HG03521 (cell line): ENCODE results near the gene GDPD5.
"Not testable (repeated sequence)": the region's sequence is repeated elsewhere in the genome, so short reads cannot be mapped to it uniquely, and the experiment has no call there.

Experiments
- ATAC-seq: cut with Tn5 transposase; IDR thresholded peaks from one replicate; pipeline ENCODE4 v1.9.1; 2021; ENCODE audit warnings: mild to moderate bottlenecking, moderate library complexity; ENCODE audit not compliant: unreplicated experiment

Gene GDPD5

DNA sequence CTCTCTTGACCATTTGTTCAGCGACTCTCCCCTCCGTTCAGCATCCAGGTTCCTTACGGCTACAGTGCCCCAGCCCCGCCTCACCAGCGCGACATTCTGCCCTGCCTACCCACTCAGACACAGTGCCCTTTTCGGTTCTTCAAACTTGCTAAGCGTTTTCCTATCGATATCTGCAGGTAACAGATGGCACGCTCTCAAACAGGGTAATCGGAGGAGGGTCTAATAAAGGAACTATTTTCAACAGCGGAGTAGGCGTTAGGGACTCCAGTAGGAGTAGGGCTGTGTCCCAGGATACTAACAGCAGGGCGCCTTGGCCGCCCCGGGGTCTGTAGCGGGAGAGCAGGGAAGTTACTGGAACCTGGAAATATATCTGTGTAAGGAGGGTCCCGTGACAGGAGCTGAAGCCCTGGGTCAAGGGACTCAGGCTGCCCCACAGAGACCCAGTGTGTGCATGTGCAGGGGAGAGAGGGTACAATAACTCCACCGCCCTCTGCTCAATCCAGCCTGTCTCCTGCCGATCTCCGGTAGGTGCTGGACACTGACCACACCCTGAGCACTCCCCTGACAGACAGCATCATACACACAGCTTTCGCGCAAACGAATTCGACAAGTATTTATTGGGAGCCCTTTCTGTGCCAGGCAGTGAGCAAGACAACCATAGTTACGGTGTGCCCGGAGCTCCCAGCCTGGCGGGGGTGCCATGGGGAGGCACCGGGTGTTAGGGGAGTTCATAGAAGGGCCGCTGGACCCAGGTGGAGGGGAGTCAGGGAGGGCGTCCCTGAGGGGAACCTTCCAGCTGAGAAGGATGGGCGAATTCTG is 94.8 kb downstream of the GDPD5 start:
- no peak for ATAC-seq

DNA sequence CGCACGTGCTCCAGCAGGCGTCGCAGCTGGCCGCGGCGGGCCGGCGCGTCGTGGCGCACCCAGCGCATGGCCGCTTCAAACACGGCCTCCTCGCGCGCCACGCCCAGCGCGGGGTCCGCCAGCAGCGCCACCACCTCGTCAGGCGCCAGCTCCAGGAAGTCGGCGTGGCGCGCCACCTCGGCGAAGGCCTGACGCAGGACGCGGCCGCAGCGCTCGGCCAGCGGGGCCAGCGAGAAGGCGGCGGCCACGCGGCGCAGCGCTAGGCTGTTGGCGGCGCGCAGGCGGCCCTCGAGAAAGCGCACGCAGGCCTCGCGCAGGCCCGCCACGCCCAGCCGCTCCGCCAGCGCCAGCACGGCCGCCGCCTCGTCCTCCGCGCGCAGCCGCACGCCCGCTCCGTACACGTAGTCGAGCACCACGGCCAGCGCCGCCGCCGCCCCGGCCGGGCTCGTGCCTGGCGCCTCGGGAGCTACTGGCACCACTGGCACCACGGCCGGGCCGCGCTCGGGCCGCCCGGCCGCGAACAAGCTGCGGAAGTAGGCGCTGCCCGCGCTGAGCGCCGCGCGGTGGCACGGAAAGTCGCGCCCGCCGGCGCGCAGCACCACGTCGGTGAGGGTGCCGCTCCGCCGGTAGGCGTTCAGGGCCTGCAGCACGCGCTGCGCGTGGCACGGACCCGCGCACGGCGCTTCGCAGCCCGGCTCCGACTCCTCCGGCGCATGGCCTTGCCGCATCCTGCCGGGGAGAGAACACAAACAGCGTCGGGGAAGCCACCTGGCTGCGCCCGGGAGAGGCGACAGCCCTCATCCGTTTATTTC is 95.6 kb downstream of the GDPD5 start:
- no peak for ATAC-seq

DNA sequence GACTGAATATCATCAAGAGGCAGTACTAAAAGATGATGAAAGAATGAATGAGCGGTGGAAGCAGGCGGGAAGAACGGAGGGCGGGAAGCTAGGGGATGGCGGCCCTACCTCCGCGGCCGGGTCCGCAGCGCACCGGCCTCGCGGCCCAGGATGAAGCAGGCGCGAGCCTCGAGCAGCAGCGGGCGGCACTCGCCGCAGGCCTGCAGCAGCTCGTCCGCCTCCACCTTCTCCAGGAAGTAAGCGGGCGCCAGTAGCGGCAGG is 96.2 kb downstream of the GDPD5 start:
- ATAC-seq, result no peak

DNA sequence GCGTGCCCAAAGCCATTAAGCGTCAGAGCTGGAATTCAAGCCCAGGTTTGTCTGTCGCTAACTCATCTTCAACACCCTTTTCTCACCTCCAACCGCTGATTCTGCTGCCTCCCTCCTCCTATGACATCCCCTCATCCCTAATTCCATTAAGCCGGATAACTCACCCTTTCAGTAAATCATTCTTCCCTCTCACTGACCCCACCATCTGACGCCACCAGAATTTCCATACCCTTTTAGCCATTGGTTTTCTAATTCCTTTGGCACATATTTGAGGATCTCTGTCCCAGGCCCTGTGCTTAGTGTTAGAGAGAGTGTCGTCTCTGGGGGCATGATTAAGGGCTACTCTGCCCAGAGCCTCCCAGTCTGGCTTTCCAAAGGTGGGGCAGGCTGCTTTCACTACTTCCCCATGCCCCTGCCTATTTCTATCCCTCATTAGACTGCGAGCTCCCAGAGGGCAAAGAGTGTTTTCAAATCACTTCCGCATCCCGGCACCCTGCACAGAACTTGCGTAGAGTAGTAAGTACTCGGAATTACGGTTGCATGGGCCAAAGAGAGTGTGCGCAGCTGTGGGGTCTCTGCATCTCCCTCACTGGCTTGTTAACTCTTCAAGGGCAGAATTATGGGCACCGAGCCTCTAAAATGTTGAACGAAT is 96.6 kb downstream of the GDPD5 start:
- no peak for ATAC-seq

DNA sequence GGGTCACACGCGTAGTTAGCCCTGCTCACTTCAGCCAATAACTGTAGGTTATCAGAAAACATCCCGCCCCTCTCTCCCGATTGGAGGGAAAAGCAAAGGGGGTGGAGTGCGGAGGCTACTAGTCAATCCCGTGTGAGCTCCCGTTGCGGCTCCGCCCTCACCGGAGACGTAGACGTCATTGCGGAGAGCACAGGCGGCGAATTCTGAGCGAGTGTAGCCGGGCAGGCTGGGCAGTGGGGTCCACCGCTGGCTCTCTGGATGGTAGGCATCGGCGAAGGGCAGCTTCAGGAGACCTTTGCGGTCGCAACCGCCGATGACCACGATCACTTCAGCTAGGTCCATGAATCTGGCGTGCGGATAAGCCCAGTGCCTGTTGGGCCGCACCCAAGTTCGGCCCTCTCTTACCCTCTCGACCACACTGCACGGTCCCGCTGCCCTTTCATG is 97.4 kb downstream of the GDPD5 start:
- ATAC-seq, result peak; percentile 83

DNA sequence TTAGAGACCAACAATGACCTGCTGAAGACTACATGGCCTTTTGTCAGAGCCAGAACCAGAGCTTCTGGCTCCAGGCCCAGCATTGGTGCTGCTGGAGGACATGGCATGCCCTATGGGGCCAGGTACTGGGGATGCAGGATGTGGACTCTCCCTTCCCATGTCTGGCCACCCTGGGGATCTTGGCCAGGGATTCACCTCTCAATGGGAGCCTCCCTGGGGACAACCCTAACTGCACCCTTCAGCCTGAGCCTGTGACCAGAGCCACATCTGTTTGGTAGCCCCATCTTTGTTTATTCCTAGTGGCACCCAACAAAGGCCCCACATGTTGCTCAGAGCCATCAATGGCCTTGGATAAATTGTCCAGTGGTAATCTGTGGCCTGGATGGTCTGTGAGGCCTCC is 98.6 kb downstream of the GDPD5 start:
- ATAC-seq, result no peak

DNA sequence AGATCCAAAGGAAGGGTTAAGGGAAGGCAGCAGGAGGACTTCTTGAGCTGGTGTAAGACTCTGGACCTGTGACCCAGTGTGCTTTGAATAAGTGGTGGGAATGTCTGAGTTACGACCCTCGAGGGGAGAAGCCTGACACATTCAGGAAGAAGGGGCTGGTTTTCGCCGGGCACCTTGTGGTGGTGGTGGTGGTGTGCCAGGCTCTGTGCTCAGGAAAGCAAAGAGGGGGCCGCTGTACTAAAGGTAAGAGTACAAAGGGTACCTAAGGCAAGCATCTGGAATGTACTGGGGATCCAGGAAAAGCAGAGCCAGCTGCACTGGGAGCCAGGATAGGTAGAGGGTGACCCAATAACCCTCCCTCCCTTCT is 99.0 kb downstream of the GDPD5 start:
- ATAC-seq, result no peak

DNA sequence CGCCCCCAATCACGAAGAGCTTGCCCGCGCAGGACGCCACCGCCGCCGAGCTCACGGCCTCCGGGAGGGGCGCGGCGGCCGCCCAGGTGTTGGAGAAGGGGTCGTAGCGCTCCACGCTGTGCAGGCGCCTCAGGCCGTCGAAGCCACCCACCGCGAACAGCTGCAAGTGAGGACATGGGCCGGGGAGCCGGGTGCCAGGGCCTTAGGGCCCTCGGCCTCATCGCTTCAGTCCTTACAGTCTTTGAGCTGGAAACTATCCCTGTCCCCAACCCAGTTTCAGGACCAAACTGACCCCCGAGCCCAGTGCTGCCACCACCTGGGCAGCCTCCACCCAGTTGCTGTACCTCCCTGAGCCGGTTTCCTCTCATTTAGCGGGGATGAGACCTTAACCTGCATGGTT is 100.3 kb downstream of the GDPD5 start:
- no peak for ATAC-seq

DNA sequence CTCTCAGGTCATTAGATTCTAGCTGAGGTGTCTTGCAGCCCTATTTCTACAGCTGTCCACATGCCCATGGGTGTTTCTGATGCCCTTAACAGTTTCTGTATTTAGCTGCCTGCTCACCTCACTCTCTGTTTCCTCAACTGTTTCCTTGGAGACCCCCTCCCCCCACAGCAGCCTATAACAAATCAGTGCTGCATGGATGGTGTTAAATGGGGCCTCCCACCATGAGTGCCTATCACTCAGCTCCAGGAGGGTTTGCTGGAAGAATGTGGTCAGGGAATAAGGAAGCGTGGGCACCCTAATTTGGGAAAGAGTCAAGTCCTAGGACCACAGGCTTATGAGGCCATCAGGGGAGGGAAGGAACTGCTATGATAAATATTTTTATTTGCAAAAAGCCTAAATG is 101.3 kb downstream of the GDPD5 start:
- ATAC-seq, result no peak

DNA sequence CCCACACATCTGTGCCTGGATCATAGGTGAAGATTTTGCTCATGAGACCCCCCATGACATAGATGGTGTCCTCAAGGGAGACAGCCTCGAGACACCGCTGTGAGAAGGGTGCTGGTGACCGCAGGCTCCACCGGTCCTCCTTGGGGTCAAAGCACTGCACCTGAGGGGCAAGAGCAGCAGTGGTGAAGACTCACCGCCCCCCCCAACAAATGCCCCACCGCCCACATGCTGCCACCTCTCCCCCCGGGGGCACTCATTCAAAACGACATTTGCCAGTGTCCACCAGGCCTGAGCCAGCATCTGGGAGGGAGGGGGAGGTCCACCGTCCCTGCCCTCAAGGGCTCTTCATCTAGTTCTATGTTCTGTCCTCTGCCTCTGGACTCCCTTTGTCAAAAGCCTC is 102.0 kb downstream of the GDPD5 start:
- ATAC-seq, result no peak

DNA sequence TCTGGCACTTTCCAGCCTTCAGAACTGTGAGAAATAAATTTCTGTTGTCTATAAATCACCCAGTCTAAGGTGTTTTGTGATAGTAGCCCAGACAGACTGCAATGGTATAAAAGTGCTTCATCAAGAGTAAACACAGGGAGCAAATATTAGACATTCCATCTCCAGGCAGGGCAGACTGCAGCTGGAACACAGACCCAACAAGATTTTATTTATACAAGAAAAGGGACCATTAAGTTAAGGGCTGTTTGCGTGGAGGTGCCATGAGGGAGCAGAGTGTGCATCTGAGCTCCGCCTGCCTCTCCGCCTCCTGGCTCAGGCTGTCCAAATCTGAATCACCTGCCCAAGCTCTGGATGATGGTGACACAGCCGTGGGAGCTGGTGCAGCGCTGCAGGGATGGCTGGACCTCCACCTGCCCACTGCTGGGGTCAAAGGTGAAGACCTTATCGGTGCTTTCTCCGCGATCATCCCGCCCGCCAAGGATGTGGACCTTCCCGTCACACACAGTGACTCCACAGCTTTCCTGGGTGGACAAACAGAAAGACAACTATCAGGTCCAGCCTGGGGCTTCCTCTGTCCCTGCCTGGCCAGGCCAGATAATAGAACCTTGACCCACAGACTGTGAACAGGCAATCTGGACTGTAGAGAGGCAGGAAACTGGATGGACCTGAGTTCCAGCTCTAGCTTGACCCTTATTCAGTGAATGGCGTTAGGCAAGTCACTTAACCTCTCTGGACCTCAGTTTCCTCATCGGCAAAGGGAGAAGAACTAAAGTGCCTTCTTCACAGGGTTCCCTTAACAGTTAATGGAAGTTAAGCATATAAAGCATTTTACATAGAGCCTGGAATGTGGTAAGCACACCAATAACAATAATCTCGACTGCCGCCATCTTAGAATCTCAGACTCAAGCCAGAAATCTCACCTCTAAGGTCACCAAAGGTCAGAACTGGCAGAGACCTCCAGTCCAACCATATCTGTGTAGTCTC is 103.2 kb downstream of the GDPD5 start:
- no peak for ATAC-seq

DNA sequence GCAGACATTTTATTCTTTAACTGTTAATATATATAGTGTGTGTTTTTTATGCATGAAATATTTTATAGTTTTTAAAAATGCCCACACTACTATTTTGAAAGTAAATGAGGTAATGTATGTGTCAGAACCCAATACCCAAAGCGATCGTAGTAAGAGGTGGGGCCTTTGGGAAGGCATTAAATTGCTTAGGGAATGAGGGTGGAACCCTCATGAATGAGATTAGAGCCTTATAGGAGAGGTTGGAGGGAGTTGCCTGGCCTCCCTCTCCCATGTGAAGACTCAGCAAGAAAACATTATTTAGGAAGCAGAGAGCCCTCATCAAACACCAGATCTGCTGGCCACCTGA is 103.9 kb downstream of the GDPD5 start:
- no peak for ATAC-seq

DNA sequence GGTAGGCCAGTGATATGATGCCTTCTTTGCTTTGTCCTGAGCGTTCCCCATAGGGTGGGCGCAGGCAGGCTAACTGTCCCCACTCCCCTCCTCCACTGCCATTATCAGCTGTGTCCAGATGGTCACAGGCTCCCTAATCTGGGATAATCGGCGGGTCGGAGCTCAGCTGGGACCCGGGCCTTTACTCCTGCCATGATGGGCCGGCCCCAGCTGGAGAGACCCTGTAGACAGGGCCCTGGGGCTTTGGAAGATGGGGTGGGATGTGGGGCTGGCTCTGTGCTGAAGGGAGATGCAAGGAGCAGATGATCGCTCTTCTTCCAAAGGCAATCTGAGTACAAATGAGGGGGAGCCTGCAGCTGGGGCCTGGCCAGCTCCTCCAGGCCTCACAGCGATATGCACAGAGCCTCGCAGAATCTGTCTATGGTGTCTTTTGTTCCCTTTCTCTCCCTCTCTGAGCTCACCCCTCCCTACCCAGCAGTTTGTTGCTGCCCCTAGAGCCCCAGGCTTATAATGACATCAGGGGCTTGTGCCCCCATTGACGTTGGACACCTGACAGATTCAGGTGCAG is 104.6 kb downstream of the GDPD5 start:
- no peak for ATAC-seq

DNA sequence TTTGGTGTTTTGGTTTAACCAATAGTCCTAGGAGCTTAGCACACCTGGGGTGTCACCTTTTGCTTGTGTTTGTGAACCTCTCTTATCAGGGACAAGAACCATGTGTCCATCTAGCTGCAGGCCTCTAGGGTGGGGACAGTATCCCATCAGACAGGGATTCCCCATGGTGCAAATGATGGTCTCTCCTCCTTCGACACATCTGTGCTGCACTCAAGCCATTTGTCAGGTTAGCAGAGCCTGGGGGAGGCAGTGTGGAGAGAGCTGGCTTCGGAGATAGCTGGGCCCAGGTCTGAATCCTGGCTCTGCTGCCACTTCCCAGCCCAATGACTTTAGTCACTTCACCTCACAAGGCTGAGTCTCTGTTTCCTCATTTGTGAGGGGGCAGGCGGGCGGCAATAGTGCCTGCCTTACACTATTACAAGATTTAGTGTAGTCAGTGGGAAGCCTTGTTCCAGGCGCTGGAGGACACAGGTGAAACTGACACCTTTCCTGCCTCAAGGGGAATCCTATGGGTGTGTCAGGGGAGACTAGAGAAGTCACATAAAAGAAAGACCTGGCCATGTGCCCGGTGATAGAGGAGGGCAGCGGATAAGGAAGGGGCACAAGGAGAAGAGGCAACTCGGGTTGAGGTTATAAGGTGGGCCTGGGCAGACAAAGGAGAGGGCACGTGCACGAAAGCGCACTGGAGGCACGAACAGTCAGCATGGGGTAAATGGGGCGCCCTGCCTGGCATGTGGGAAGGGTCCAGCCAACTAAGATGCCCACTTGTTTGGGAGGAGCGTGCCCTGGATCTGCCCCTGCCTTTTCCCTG is 105.3 kb downstream of the GDPD5 start:
- no peak for ATAC-seq

DNA sequence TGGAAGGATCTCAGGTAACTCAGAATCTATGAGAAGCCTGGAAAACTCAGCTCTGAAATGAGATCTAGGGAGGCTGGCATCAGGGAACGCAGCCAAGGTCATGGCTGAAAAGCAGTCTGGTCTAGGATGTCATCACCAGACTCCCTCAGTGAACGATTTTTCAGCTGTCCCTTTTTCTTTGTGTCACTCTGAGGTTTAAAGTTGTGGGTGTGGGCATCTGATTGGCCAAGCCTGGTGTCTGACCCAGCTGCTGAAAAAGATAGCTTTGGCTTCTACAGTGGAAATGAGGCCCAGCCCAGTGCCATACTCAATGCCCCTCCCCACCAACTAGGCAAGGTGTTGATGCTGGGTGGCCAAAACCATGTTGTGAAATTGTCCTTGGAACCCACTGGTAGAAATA is 111.9 kb downstream of the GDPD5 start:
- ATAC-seq, result no peak

DNA sequence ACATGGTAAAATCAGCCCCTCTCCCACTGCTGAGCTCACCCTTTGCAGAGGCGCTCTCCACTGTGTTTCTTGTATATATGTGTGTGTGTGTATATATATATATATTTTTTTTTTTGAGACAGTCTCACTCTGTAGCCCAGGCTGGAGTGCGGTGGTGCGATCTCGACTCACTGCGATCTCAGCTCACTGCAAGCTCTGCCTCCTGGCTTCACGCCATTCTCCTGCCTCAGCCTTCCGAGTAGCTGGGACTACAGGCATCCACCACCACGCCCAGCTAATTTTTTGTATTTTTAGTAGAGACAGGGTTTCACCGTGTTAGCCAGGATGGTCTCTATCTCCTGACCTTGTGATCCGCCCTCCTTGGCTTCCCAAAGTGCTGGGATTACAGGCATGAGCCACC is 112.6 kb downstream of the GDPD5 start:
- not testable (repeated sequence) for ATAC-seq

DNA sequence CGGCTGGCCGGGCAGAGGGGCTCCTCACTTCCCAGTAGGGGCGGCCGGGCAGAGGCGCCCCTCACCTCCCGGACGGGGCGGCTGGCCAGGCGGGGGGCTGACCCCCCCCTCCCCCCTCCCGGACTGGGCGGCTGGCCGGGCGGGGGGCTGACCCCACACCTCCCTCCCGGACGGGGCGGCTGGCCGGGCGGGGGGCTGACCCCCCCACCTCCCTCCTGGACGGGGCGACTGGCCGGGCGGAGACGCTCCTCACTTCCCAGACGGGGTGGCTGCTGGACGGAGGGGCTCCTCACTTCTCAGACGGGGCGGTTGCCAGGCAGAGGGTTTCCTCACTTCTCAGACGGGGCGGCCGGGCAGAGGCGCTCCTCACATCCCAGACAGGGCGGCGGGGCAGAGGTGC is 115.8 kb downstream of the GDPD5 start:
- ATAC-seq, result not testable (repeated sequence)

DNA sequence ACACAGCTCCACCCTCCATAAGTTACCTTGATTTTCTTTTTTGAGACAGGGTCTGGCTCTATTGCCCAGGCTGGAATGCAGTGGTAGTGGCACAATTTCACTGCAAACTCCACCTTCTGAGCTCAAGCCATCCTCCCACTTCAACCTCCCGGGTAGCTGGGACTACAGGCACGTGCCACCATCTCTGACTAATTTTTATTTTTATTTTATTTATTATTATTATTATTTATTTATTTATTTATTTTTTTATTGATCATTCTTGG is 116.9 kb downstream of the GDPD5 start:
- no peak for ATAC-seq

DNA sequence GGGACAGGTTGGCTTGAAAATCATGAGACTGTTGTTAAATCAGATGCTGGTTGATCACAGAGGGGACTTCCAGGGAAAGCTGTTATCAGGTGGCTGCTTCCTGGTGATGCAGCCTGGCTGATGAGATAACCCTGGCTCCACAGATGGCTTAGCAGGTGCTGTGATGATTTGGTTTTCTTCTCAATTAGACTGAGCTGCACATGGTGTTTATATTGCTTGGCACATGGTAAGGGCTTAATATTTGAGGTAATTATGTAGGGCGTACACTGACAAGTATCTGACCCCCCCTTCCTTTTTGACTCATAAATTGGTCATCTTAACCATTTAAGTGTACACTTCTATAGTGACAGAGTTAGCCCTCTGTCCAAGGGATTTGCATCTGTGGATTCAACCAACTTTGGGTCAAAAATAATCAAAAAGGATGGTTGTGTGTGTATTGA is 119.4 kb downstream of the GDPD5 start:
- ATAC-seq, result no peak
